GF-D8 (cell line): ENCODE data around the gene ACSS1.
A peak's percentile ranks its signal among the peaks of the same experiment; 100 is the strongest.
"Not testable (repeated sequence)": the region's sequence is repeated elsewhere in the genome, so short reads cannot be mapped to it uniquely, and the experiment has no call there.

Source experiments
- DNase-seq: peaks from one replicate; lab custom pipeline; 2025; lab: John Stamatoyannopoulos, UW

ACSS1 gene

GRCh38 chr20:25011261-25011660, 46.7 kb downstream of the ACSS1 start:
- no peak for DNase-seq

- DNase-seq: no peak
Measured at GRCh38 chr20:25009218-25010145, 48.5 kb downstream of the ACSS1 start.

- DNase-seq: no peak
Measured at GRCh38 chr20:25008388-25009217, 49.3 kb downstream of the ACSS1 start.

- DNase-seq: no peak
Measured at GRCh38 chr20:25007491-25008305, 50.2 kb downstream of the ACSS1 start.

- DNase-seq: no peak
Measured at GRCh38 chr20:25006431-25007167, 51.3 kb downstream of the ACSS1 start.

GRCh38 chr20:25005661-25006060, 52.3 kb downstream of the ACSS1 start:
- DNase-seq: no peak

GRCh38 chr20:25005220-25005619, 52.7 kb downstream of the ACSS1 start:
- no peak for DNase-seq

- DNase-seq: no peak
Measured at GRCh38 chr20:25003002-25003401, 54.9 kb downstream of the ACSS1 start.

- DNase-seq: not testable (repeated sequence)
Measured at GRCh38 chr20:25001323-25001722, 56.6 kb downstream of the ACSS1 start.

- DNase-seq: no peak
Measured at GRCh38 chr20:25000268-25000801, 57.6 kb downstream of the ACSS1 start.

GRCh38 chr20:24999568-24999967, 58.4 kb downstream of the ACSS1 start:
- DNase-seq: no peak

- DNase-seq: no peak
Measured at GRCh38 chr20:24998631-24999445, 59.1 kb downstream of the ACSS1 start.

- DNase-seq: no peak
Measured at GRCh38 chr20:24998121-24998520, 59.8 kb downstream of the ACSS1 start.

GRCh38 chr20:24996449-24997377, 61.2 kb downstream of the ACSS1 start:
- DNase-seq: no peak

GRCh38 chr20:24995741-24996448, 62.0 kb downstream of the ACSS1 start:
- no peak for DNase-seq

GRCh38 chr20:24994470-24995368, 63.2 kb downstream of the ACSS1 start:
- peak; percentile 20 for DNase-seq

GRCh38 chr20:24994186-24994465, 63.8 kb downstream of the ACSS1 start:
- DNase-seq: no peak
